ENCODE data around the gene CYFIP1. TPM values are rescaled to one million over a fixed set of nuclear protein-coding genes. Genes with fewer than 3 reads are reported as not detected.

CYFIP1 gene
- total and polyA plus RNA-seq, 2 of the 13 experiments (the other 11 are each of a cell fraction or from before 2014, with no cell fraction given), result 38.1 to 58.3 TPM

DNA sequence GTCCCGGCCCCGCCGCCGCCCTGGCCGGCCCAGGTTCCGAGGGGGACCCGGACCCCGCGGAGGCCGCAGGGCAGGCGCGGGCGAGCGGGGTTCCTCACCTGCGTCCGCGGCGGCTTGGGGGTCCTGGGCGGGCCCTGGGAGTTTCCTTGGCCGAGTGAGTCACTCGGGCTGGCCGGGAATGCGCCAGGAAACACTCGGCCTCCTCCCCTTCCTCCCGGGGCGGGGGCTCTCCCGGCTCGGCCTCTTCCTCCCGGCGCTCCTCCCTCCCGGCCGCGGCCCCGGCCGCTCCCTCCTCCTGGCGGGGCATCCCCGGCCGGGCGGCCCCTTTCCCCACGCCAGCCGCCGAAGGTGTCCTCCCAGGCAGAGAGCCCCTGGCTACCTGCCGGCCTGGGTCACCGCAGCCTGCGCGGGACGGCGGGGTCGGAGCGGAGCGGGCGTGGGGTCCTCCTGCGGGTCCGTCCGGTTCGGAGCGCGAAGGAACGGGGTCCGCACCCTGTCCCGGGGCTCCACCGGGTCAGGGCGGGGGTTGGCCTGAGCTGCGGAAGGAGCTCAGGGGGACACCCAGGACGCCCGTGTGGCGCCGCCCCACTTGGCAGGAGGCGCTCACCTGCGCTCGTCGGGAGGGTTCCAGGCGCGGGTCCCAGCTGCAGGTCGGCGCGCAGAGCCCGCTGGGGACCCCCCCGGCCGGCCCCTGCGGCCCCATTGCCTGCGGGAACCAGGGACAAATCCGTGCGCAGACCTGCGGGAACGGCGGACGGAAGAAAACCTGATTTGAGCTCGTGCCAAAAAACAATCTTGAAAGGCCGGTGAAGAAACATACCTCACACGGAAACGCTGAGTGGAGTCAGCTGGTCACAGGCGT lies at the start of gene CYFIP1 (continued):
- TF ChIP-seq, protein P1, sequence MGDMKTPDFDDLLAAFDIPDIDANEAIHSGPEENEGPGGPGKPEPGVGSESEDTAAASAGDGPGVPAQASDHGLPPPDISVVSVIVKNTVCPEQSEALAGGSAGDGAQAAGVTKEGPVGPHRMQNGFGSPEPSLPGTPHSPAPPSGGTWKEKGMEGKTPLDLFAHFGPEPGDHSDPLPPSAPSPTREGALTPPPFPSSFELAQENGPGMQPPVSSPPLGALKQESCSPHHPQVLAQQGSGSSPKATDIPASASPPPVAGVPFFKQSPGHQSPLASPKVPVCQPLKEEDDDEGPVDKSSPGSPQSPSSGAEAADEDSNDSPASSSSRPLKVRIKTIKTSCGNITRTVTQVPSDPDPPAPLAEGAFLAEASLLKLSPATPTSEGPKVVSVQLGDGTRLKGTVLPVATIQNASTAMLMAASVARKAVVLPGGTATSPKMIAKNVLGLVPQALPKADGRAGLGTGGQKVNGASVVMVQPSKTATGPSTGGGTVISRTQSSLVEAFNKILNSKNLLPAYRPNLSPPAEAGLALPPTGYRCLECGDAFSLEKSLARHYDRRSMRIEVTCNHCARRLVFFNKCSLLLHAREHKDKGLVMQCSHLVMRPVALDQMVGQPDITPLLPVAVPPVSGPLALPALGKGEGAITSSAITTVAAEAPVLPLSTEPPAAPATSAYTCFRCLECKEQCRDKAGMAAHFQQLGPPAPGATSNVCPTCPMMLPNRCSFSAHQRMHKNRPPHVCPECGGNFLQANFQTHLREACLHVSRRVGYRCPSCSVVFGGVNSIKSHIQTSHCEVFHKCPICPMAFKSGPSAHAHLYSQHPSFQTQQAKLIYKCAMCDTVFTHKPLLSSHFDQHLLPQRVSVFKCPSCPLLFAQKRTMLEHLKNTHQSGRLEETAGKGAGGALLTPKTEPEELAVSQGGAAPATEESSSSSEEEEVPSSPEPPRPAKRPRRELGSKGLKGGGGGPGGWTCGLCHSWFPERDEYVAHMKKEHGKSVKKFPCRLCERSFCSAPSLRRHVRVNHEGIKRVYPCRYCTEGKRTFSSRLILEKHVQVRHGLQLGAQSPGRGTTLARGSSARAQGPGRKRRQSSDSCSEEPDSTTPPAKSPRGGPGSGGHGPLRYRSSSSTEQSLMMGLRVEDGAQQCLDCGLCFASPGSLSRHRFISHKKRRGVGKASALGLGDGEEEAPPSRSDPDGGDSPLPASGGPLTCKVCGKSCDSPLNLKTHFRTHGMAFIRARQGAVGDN (CRISPR knock-in tag; IDR thresholded peaks at IDR 0.05), result peak; percentile 65
- TF ChIP-seq ZNF776 (CRISPR knock-in tag; IDR thresholded peaks at IDR 0.05) (peak; percentile 62; the same call in 1 of the 2 replicates), ZNF253 (CRISPR knock-in tag; IDR thresholded peaks at IDR 0.05; ENCODE audit: borderline replicate concordance) (0 out of 2 replicates have a peak, but pooled peaks have one; percentile 49), ZNF768 (CRISPR knock-in tag; IDR thresholded peaks at IDR 0.05) (peak; percentile 72; the same call in 1 of the 2 replicates), ZNF792 (CRISPR knock-in tag; IDR thresholded peaks at IDR 0.05) (0 out of 2 replicates have a peak, but pooled peaks have one; percentile 40), ZNF432 (CRISPR knock-in tag; IDR thresholded peaks at IDR 0.05; ENCODE audit: borderline replicate concordance) (no peak), ATAD3A (CRISPR knock-in tag; IDR thresholded peaks at IDR 0.05) (no peak), ZNF589 (CRISPR knock-in tag; conservative IDR thresholded peaks at IDR 0.05) (no peak; the same call in 1 of the 2 replicates), TBP (CRISPR knock-in tag; IDR thresholded peaks at IDR 0.05) (no peak), ZBTB20 (CRISPR knock-in tag; IDR thresholded peaks at IDR 0.05; ENCODE audit: borderline replicate concordance, low read depth) (no peak), SAFB2 (CRISPR knock-in tag; IDR thresholded peaks at IDR 0.05; ENCODE audit: borderline replicate concordance, low read depth) (no peak), RBM22 (optimal IDR thresholded peaks at IDR 0.05; ENCODE audit: low read length) (no peak), ISL2 (CRISPR knock-in tag; IDR thresholded peaks at IDR 0.05) (peak; percentile 64; the same call in 1 of the 2 replicates)
- TF ChIP-seq, protein P2, sequence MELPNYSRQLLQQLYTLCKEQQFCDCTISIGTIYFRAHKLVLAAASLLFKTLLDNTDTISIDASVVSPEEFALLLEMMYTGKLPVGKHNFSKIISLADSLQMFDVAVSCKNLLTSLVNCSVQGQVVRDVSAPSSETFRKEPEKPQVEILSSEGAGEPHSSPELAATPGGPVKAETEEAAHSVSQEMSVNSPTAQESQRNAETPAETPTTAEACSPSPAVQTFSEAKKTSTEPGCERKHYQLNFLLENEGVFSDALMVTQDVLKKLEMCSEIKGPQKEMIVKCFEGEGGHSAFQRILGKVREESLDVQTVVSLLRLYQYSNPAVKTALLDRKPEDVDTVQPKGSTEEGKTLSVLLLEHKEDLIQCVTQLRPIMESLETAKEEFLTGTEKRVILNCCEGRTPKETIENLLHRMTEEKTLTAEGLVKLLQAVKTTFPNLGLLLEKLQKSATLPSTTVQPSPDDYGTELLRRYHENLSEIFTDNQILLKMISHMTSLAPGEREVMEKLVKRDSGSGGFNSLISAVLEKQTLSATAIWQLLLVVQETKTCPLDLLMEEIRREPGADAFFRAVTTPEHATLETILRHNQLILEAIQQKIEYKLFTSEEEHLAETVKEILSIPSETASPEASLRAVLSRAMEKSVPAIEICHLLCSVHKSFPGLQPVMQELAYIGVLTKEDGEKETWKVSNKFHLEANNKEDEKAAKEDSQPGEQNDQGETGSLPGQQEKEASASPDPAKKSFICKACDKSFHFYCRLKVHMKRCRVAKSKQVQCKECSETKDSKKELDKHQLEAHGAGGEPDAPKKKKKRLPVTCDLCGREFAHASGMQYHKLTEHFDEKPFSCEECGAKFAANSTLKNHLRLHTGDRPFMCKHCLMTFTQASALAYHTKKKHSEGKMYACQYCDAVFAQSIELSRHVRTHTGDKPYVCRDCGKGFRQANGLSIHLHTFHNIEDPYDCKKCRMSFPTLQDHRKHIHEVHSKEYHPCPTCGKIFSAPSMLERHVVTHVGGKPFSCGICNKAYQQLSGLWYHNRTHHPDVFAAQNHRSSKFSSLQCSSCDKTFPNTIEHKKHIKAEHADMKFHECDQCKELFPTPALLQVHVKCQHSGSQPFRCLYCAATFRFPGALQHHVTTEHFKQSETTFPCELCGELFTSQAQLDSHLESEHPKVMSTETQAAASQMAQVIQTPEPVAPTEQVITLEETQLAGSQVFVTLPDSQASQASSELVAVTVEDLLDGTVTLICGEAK (IDR thresholded peaks at IDR 0.05), result no peak
- TF ChIP-seq, protein P2 (CRISPR knock-in tag; IDR thresholded peaks at IDR 0.05), result no peak; the same call in 1 of the 2 replicates
- TF ChIP-seq, protein P3, sequence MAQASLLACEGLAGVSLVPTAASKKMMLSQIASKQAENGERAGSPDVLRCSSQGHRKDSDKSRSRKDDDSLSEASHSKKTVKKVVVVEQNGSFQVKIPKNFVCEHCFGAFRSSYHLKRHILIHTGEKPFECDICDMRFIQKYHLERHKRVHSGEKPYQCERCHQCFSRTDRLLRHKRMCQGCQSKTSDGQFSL (CRISPR knock-in tag; IDR thresholded peaks at IDR 0.05), result 0 out of 2 replicates have a peak, but pooled peaks have one; percentile 58
